Keratinocyte (primary cell): ENCODE data around the gene ZFPM1.

ENCODE experiments used
- CTCF ChIP-seq, 3 experiments: IDR thresholded peaks in 1 of 3; conservative IDR thresholded peaks in 1 of 3; optimal IDR thresholded peaks in 1 of 3; 2 replicates in 2 of 3; 3 replicates in 1 of 3; pipeline versions ENCODE3 to v1.5.1; 2011; ENCODE audit warnings: low read length in 3 of 3, mild to moderate bottlenecking in 3 of 3, moderate library complexity in 2 of 3, control low read depth in 1 of 3, inconsistent platforms in 1 of 3; ENCODE audit not compliant: insufficient read depth in 2 of 3; ENCODE audit errors: extremely low read depth in 1 of 3
- EZH2 ChIP-seq: IDR thresholded peaks from one replicate; pipeline ENCODE4 v1.6.1; 2012; ENCODE audit warnings: inconsistent platforms, mild to moderate bottlenecking, low read length, moderate library complexity

- no peak for TF ChIP-seq CTCF (optimal IDR thresholded peaks at IDR 0.05 in 1 of 3, IDR thresholded peaks at IDR 0.05 in 1 of 3, conservative IDR thresholded peaks at IDR 0.05 in 1 of 3; ENCODE audit: extremely low read depth in 1 of 3, insufficient read depth in 2 of 3, low read length in 3 of 3)
- no peak for TF ChIP-seq EZH2
Observed at GRCh38 chr16:88464447-88465318, 11.6 kb downstream of the ZFPM1 start.
